ENCODE results near the gene TAS1R1.

DNA sequence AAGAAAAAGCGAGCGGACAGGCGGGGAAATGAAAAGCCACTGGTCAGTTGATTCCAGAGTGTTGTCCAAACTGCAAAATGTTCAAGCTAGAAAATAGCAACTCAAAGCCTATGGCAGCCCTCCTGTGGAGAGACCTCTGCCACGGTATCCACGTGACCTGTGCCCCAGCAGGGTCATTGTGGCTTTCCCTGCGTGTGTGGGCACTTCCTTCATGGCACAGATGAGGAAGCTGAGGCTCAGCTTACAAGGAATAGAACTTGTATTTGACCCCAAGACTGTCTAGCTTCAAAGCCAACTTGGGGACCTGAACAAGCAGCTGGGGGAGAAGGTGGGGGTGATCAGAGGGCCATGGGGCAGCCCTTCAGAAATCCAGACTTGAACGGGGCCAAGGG lies 48.1 kb upstream of the TAS1R1 start:
- TF ChIP-seq, protein P1, sequence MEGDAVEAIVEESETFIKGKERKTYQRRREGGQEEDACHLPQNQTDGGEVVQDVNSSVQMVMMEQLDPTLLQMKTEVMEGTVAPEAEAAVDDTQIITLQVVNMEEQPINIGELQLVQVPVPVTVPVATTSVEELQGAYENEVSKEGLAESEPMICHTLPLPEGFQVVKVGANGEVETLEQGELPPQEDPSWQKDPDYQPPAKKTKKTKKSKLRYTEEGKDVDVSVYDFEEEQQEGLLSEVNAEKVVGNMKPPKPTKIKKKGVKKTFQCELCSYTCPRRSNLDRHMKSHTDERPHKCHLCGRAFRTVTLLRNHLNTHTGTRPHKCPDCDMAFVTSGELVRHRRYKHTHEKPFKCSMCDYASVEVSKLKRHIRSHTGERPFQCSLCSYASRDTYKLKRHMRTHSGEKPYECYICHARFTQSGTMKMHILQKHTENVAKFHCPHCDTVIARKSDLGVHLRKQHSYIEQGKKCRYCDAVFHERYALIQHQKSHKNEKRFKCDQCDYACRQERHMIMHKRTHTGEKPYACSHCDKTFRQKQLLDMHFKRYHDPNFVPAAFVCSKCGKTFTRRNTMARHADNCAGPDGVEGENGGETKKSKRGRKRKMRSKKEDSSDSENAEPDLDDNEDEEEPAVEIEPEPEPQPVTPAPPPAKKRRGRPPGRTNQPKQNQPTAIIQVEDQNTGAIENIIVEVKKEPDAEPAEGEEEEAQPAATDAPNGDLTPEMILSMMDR (IDR thresholded peaks at IDR 0.05; ENCODE audit: poor library complexity, severe bottlenecking), result no peak
- no peak for TF ChIP-seq REST (IDR thresholded peaks at IDR 0.05; ENCODE audit: borderline replicate concordance)
- TF ChIP-seq POLR2AphosphoS5 (IDR thresholded peaks at IDR 0.05), result no peak
- TF ChIP-seq SMC3 (conservative IDR thresholded peaks at IDR 0.05; ENCODE audit: poor library complexity), result no peak
- no peak for TF ChIP-seq RAD21 (conservative IDR thresholded peaks at IDR 0.05)
- no peak for TF ChIP-seq EP300 (conservative IDR thresholded peaks at IDR 0.05; ENCODE audit: poor library complexity, severe bottlenecking)
- TF ChIP-seq TAF1 (IDR thresholded peaks at IDR 0.05; ENCODE audit: low read depth), result no peak
- TF ChIP-seq EZH2 (IDR thresholded peaks at IDR 0.05; ENCODE audit: borderline replicate concordance, insufficient read depth, low read length, poor library complexity, severe bottlenecking), result no peak
- TF ChIP-seq MXI1 (conservative IDR thresholded peaks at IDR 0.05; ENCODE audit: poor library complexity, severe bottlenecking), result no peak

Measured in neural cell (in vitro differentiated cells).